SJSA1 (cell line): ENCODE measurements around the gene CDK17. TPM values are rescaled to one million over a fixed set of nuclear protein-coding genes. Genes with fewer than 3 reads are reported as not detected.
"Not testable (repeated sequence)": the region's sequence is repeated elsewhere in the genome, so short reads cannot be mapped to it uniquely, and the experiment has no call there.

Experiments
- DNase-seq, 2 experiments: peaks; one replicate each; pipeline ENCODE4 v3.0.0-alpha.2; 2015 to 2020; ENCODE audit warnings: low spot score in 2 of 2, low read depth in 1 of 2
- H3K27ac ChIP-seq: fragments of 250-450 bp; sonication (Bioruptor Pico); 2 replicates; pipeline ENCODE4 v1.5.1; 2020; ENCODE audit warnings: mild to moderate bottlenecking, moderate library complexity
- H3K27me3 ChIP-seq: fragments of 250-450 bp; sonication (Bioruptor Pico); replicated peaks from 2 replicates; pipeline ENCODE4 v1.5.1; 2020; ENCODE audit warnings: mild to moderate bottlenecking, moderate library complexity
- H3K36me3 ChIP-seq: fragments of 250-450 bp; sonication (Bioruptor Pico); 2 replicates; pipeline ENCODE4 v1.5.1; 2020; ENCODE audit warnings: mild to moderate bottlenecking
- H3K4me1 ChIP-seq: fragments of 250-450 bp; sonication (Bioruptor Pico); replicated peaks from 2 replicates; pipeline ENCODE4 v1.6.1; 2021; ENCODE audit warnings: mild to moderate bottlenecking
- H3K4me3 ChIP-seq: fragments of 250-450 bp; sonication (Bioruptor Pico); 2 replicates; pipeline ENCODE4 v1.5.1; 2020; ENCODE audit warnings: mild to moderate bottlenecking
- H3K9me3 ChIP-seq: fragments of 250-450 bp; sonication (Bioruptor Pico); replicated peaks from 2 replicates; pipeline ENCODE4 v1.5.1; 2020; ENCODE audit warnings: mild to moderate bottlenecking
- total RNA-seq: library from RNA; depleted of rRNA; stranded (reverse); fragments of >200 nt; shearing (Covaris generic); gene quantifications from 2 replicates; pipeline ENCODE4 v1.2.3, GENCODE V29; 2014; rRNA removed

Gene CDK17
- 35.9 and 38.4 TPM in 2 replicates for total RNA-seq

DNA sequence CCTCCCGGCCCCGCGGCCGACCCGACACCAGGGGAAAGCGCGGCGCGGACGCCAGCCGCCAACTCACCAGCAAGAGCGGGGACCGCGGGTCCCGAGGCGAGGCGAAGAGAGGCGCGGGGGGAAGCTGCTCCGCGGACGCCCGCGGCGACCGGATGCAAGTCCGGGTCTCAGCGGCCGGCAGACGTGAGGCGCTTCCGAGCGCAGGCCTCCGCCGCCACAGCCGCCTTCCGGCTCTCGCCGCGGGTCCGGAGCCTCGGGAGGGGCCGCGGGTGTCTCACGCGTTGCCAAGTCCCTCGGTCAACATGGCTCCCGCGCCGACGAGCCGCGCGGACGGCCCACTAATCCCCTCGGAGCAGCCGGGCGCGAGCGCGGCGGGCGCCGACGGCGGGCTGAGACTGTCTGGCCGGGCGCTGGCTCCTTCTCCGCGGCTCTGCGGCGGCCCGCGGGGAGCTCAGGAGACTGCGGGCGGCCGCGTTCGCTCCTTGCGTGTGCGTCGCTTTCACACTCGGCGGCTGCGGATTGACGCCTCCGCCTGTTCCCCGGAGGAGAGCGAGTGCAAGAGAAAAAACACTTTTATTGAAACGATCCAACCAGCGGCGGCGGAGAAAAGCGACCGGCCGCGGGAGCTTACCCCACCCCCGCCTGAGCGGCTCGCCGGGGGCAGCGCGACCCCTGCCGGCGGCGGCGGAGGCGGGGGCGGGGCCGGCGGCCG, at the start of gene CDK17:
CDK17 (minus strand) TSS at position 521 of the 712 bp plus-strand sequence. CDS start 65,603 bp downstream, outside the sequence.
- H3K27ac ChIP-seq: peak within 1 kb of the TSS; percentile 91
- H3K4me3 ChIP-seq: peak within 1 kb of the TSS; percentile 93
- peaks cover 17% of the 10 kb centered on the region for H3K4me1 ChIP-seq
- H3K27me3 ChIP-seq: no peaks in the 10 kb centered on the region
- peak; percentile 81 to 90 for DNase-seq
- H3K36me3 ChIP-seq: peaks cover 5% of the 10 kb centered on the region
- H3K9me3 ChIP-seq: no peaks in the 10 kb centered on the region

- Histone ChIP-seq H3K36me3 (no peaks in the 10 kb centered on the region), H3K27ac (no peak overlapping the region), H3K4me3 (no peak overlapping the region), H3K27me3 (no peaks in the 10 kb centered on the region), H3K4me1 (peaks cover 23% of the 10 kb centered on the region), H3K9me3 (no peaks in the 10 kb centered on the region)
- DNase-seq: peak; percentile 39 to 43
Observed at GRCh38 chr12:96448300-96448699, 48.1 kb upstream of the CDK17 start.

DNA sequence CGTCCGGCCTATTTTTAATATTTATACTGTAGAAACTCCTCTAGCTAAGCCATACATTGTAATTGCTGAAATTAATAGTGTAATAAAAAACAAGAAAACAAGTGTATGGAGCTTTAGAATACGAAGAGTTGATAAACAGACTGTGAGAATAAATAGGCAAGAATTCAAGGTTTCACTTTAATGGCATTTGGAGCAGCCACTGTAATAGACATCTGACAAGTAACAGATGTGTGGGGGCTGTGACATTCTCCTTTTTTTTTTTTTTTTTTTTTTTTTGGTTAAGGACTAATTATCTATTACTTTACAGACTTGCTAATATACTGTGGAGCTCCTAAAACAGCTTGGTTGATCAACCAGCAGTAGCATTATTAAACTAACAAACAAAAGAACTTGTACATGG, 47.0 kb upstream of the CDK17 start:
- no peaks in the 10 kb centered on the region for H3K9me3 ChIP-seq
- no peaks in the 10 kb centered on the region for H3K36me3 ChIP-seq
- DNase-seq: no peak
- H3K4me3 ChIP-seq: no peak overlapping the region
- H3K27ac ChIP-seq: no peak overlapping the region
- no peaks in the 10 kb centered on the region for H3K27me3 ChIP-seq
- H3K4me1 ChIP-seq: peaks cover 23% of the 10 kb centered on the region

- peaks cover 23% of the 10 kb centered on the region for H3K4me1 ChIP-seq
- H3K4me3 ChIP-seq: no peak overlapping the region
Observed at GRCh38 chr12:96445691-96446583, 45.7 kb upstream of the CDK17 start.

GRCh38 chr12:96444399-96444798, 44.2 kb upstream of the CDK17 start:
- no peak overlapping the region for H3K27ac ChIP-seq
- H3K36me3 ChIP-seq: no peaks in the 10 kb centered on the region
- no peak for DNase-seq
- no peaks in the 10 kb centered on the region for H3K9me3 ChIP-seq
- no peaks in the 10 kb centered on the region for H3K27me3 ChIP-seq
- peaks cover 23% of the 10 kb centered on the region for H3K4me1 ChIP-seq
- H3K4me3 ChIP-seq: no peak overlapping the region

More at GRCh38 chr12:96445691-96446583, 45.7 kb upstream of the CDK17 start:
- DNase-seq: peak; percentile 51 to 53
- H3K9me3 ChIP-seq: no peaks in the 10 kb centered on the region
- peak overlapping the region; percentile 45 for H3K27ac ChIP-seq
- H3K36me3 ChIP-seq: no peaks in the 10 kb centered on the region
- no peaks in the 10 kb centered on the region for H3K27me3 ChIP-seq

GRCh38 chr12:96442906-96443305, 42.7 kb upstream of the CDK17 start:
- Histone ChIP-seq H3K36me3 (no peaks in the 10 kb centered on the region), H3K27me3 (no peaks in the 10 kb centered on the region), H3K4me3 (no peak overlapping the region), H3K4me1 (peaks cover 24% of the 10 kb centered on the region), H3K9me3 (no peaks in the 10 kb centered on the region), H3K27ac (no peak overlapping the region)
- DNase-seq: no peak

DNA sequence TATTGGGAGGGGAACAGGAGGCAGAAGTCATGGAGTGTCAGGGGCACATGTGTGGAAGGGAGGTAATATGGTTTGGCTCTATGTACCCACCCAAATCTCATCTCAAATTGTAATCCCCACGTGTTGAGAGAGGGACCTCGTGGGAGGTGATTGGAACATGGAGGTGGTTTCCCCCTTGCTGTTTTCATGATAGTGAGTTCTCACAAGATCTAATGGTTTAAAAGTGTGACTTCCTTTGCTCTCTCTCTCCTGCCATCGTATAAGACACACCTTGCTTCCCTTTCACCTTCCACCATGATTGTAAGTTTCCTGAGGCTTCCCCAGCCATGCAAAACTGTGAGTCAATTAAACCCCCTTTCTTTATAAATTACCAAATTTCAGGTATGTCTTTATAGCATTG, 41.6 kb upstream of the CDK17 start:
- no peak for DNase-seq
- Histone ChIP-seq H3K4me1 (peaks cover 28% of the 10 kb centered on the region), H3K9me3 (no peaks in the 10 kb centered on the region)

GRCh38 chr12:96438330-96438729, 38.1 kb upstream of the CDK17 start:
- no peak overlapping the region; the same call in 1 of the 2 replicates for H3K27ac ChIP-seq
- no peak for DNase-seq
- no peak overlapping the region for H3K4me3 ChIP-seq
- H3K36me3 ChIP-seq: no peaks in the 10 kb centered on the region
- H3K27me3 ChIP-seq: no peaks in the 10 kb centered on the region
- no peaks in the 10 kb centered on the region for H3K9me3 ChIP-seq
- peaks cover 24% of the 10 kb centered on the region for H3K4me1 ChIP-seq

More for the DNA sequence above, 41.6 kb upstream of the CDK17 start:
- Histone ChIP-seq H3K27me3 (no peaks in the 10 kb centered on the region), H3K27ac (no peak overlapping the region), H3K36me3 (no peaks in the 10 kb centered on the region), H3K4me3 (no peak overlapping the region)

- Histone ChIP-seq H3K4me3 (no peak overlapping the region), H3K36me3 (no peaks in the 10 kb centered on the region), H3K9me3 (no peaks in the 10 kb centered on the region), H3K27me3 (no peaks in the 10 kb centered on the region), H3K4me1 (peaks cover 24% of the 10 kb centered on the region), H3K27ac (no peak overlapping the region)
- DNase-seq: no peak
Observed at GRCh38 chr12:96437171-96437445, 36.9 kb upstream of the CDK17 start.

DNA sequence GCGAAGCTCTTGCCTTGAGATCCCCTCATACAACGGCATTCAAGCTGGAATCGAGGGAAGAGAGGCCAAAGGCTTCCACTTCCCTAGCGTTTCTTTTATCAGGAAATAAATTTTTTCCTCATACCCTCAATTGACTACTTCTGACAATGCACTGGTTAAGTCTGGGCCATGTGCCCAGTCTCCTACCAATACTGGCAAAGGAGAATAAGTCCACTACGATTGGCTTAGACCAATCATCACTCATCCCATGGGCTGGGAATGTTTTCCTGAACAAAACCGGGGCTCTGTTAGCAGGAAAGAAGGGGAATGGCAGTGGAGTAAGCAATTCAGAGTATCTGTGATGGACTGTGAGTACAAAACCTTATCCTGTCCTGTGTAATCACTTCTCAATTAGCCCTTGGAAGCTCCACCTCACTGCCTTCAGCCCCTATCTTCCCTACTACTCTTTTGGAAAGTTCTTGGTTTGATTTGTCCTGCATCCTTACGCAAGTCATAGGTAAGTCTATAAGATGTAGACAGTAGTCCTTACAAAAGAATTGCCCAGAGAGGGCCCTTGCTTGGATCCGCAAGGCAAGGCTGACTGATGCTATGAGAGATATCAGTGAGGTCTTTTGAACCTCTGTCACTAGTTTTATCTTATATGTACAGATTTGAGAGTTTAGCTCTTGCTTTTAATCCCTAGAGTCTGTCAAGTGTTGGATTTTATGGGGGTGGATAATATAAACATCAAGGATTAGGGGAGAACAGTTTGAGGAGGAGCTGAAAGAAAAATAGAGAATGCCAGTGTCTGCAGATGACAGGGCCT, 36.3 kb upstream of the CDK17 start:
- Histone ChIP-seq H3K27me3 (no peaks in the 10 kb centered on the region), H3K27ac (no peak overlapping the region), H3K36me3 (no peaks in the 10 kb centered on the region), H3K4me1 (peaks cover 24% of the 10 kb centered on the region), H3K4me3 (no peak overlapping the region), H3K9me3 (no peaks in the 10 kb centered on the region)
- no peak for DNase-seq

GRCh38 chr12:96434107-96434506, 33.9 kb upstream of the CDK17 start:
- peaks cover 24% of the 10 kb centered on the region for H3K4me1 ChIP-seq
- peak; percentile 63 to 78 for DNase-seq
- H3K27me3 ChIP-seq: no peaks in the 10 kb centered on the region
- H3K36me3 ChIP-seq: no peaks in the 10 kb centered on the region
- no peaks in the 10 kb centered on the region for H3K9me3 ChIP-seq
- H3K27ac ChIP-seq: peak overlapping the region; percentile 49
- no peak overlapping the region for H3K4me3 ChIP-seq

DNA sequence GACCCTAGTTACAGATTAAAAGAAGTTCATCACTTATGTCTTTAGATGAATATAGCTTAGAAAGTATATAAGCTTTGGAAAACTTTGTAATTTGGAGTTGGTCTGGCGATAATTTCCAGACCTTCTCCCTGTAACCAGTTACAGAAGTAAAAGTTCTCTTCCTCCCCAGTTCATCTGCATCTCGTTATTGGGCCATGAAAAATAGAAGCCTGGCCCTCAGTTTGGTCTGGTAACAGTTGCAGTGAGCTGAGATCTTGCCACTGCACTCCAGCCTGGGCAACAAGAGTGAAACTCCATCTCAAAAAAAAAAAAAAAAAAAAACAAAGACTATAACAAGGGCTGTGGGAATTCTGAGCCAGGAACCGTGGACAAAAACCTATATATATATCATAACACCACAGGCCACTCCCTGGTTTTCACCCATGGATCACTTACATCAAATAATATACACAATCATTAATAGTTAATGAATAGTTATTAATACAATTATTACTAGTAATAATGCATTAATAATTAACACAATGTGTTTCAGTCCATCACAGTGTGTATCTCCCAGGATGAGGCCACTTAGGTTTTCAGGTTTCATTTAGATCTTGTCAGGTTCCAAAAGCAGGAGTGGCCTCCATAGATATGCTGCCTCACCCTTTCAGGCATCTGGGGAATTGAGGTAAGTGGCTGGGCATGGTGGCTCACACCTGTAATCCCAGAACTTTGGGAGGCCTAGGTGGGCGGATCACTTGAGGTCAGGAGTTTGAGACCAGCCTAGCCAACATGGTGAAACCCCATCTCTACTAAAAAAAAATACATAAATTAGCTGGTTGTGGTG, 32.5 kb upstream of the CDK17 start:
- H3K27ac ChIP-seq: not testable (repeated sequence)

GRCh38 chr12:96431067-96431466, 30.8 kb upstream of the CDK17 start:
- Histone ChIP-seq H3K9me3 (no peaks in the 10 kb centered on the region), H3K4me3 (no peak overlapping the region), H3K27ac (no peak overlapping the region), H3K27me3 (no peaks in the 10 kb centered on the region), H3K36me3 (no peaks in the 10 kb centered on the region), H3K4me1 (peaks cover 30% of the 10 kb centered on the region)
- no peak for DNase-seq

More for the DNA sequence above, 32.5 kb upstream of the CDK17 start:
- peaks cover 19% of the 10 kb centered on the region for H3K4me1 ChIP-seq
- not testable (repeated sequence) for DNase-seq, H3K36me3 ChIP-seq, H3K27me3 ChIP-seq, H3K4me3 ChIP-seq, H3K9me3 ChIP-seq
